GM18861 (cell line): ENCODE measurements around the gene PNLDC1.
A peak's percentile ranks its signal among the peaks of the same experiment; 100 is the strongest.
"Not testable (repeated sequence)": the region's sequence is repeated elsewhere in the genome, so short reads cannot be mapped to it uniquely, and the experiment has no call there.

Experiments
- ATAC-seq: cut with Tn5 transposase; IDR thresholded peaks from one replicate; pipeline ENCODE4 v1.9.1; 2021; ENCODE audit not compliant: unreplicated experiment

PNLDC1 gene

GRCh38 chr6:159819098-159819497 lies 19.0 kb downstream of the PNLDC1 start:
- no peak for ATAC-seq

GRCh38 chr6:159819932-159820640 lies 20.0 kb downstream of the PNLDC1 start:
- no peak for ATAC-seq

- ATAC-seq, result no peak
Measured at GRCh38 chr6:159821122-159821521, 21.0 kb downstream of the PNLDC1 start.

GRCh38 chr6:159821726-159822125 lies 21.6 kb downstream of the PNLDC1 start:
- no peak for ATAC-seq

GRCh38 chr6:159823953-159824352 lies 23.9 kb downstream of the PNLDC1 start:
- no peak for ATAC-seq

- ATAC-seq, result not testable (repeated sequence)
Measured at GRCh38 chr6:159824690-159825089, 24.6 kb downstream of the PNLDC1 start.

GRCh38 chr6:159826004-159826403 lies 25.9 kb downstream of the PNLDC1 start:
- ATAC-seq, result no peak

- ATAC-seq, result no peak
Measured at GRCh38 chr6:159826968-159827647, 27.0 kb downstream of the PNLDC1 start.

- no peak for ATAC-seq
Measured at GRCh38 chr6:159828074-159828473, 28.0 kb downstream of the PNLDC1 start.

- peak; percentile 69 for ATAC-seq
Measured at GRCh38 chr6:159829526-159829925, 29.4 kb downstream of the PNLDC1 start.

GRCh38 chr6:159830501-159831372 lies 30.7 kb downstream of the PNLDC1 start:
- ATAC-seq, result no peak

- ATAC-seq, result no peak
Measured at GRCh38 chr6:159831373-159831679, 31.2 kb downstream of the PNLDC1 start.

GRCh38 chr6:159832946-159833345 lies 32.9 kb downstream of the PNLDC1 start:
- ATAC-seq, result no peak

- no peak for ATAC-seq
Measured at GRCh38 chr6:159833556-159833955, 33.5 kb downstream of the PNLDC1 start.

- ATAC-seq, result no peak
Measured at GRCh38 chr6:159833997-159834603, 34.0 kb downstream of the PNLDC1 start.

- ATAC-seq, result no peak
Measured at GRCh38 chr6:159836718-159837490, 36.8 kb downstream of the PNLDC1 start.

- no peak for ATAC-seq
Measured at GRCh38 chr6:159837511-159837910, 37.4 kb downstream of the PNLDC1 start.

GRCh38 chr6:159838020-159838744 lies 38.1 kb downstream of the PNLDC1 start:
- ATAC-seq, result no peak

GRCh38 chr6:159842035-159842434 lies 42.0 kb downstream of the PNLDC1 start:
- ATAC-seq, result no peak
